ENCODE measurements around the gene PINLYP.

DNA sequence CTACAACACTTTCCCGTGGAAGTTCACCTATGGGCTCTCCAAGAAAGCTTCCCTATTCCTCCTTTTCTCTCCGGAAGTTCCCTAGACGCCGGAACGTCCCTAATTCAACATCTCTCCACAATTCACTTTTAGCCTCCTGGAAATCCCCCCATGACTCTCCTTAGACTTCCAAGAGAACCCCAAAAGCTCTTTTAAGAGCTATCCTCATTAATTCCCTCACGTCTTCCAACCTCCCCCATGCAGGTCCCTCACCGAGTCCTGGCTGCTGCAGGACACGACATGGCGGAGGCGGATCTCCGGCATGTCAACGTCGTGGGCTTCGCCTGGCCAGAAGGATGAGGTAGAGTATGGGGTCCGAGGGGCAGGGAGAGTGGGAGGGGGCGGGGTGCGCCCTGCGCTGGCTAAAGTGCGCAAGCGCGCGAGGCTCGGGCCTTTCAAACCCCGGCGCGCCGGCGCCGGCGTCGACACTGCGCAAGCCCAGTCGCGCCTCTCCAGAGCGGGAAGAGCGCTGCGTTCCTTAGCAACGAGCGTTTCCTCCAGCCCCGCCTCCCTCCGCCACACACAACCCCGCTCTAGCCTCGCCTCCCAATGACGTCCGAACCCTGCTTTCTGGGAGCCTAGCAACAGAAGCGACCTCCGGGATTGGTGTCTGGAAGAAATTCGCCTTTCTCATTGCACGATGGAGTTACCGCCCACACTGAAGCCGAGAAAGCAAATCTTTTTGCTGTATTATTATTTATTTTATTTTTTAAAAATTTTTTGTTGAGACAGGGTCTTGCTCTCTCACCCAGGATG lies at the start of gene PINLYP, which contains the start of gene XRCC1:
- TF ChIP-seq GATA2 (IDR thresholded peaks at IDR 0.05; ENCODE audit: low read depth, low read length) (no peak), GATA3 (IDR thresholded peaks at IDR 0.05; ENCODE audit: low read depth, low read length) (no peak)

All from SH-SY5Y (cell line).